Measurements from ENCODE around the gene G2E3. TPM values are rescaled to one million over a fixed set of nuclear protein-coding genes. Genes with fewer than 3 reads are reported as not detected.

G2E3 gene
- total and polyA plus RNA-seq, 2 experiments from 2014 or later = 67.4 to 113 TPM

DNA sequence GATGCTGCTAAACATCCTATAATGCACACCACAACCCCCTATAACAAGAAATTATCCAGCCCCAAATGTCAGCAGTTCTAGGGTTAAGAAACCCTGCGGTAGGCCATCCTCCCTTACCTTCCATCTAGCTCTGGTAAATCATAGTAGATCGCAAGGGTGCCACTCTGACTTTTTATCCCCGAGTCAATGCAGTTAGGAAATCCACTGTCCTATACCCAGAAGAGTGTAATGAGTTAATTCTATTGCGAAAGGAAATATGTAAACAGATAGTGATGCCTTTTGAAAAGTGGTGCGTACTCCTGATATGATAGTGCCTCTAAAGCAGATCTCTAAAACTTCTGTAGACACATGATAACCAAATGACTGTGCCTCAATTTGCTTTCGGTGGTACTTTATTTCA is 93.0 kb downstream of the G2E3 start:
- H3K36me3 ChIP-seq (ENCODE audit: insufficient read depth) = peaks cover 33% of the 10 kb centered on the region; the same call in 1 of the 2 replicates
- TF ChIP-seq, protein P1, sequence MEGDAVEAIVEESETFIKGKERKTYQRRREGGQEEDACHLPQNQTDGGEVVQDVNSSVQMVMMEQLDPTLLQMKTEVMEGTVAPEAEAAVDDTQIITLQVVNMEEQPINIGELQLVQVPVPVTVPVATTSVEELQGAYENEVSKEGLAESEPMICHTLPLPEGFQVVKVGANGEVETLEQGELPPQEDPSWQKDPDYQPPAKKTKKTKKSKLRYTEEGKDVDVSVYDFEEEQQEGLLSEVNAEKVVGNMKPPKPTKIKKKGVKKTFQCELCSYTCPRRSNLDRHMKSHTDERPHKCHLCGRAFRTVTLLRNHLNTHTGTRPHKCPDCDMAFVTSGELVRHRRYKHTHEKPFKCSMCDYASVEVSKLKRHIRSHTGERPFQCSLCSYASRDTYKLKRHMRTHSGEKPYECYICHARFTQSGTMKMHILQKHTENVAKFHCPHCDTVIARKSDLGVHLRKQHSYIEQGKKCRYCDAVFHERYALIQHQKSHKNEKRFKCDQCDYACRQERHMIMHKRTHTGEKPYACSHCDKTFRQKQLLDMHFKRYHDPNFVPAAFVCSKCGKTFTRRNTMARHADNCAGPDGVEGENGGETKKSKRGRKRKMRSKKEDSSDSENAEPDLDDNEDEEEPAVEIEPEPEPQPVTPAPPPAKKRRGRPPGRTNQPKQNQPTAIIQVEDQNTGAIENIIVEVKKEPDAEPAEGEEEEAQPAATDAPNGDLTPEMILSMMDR (conservative IDR thresholded peaks at IDR 0.05; ENCODE audit: low read depth in 2 of 2) = no peak
- TF ChIP-seq, protein P2, sequence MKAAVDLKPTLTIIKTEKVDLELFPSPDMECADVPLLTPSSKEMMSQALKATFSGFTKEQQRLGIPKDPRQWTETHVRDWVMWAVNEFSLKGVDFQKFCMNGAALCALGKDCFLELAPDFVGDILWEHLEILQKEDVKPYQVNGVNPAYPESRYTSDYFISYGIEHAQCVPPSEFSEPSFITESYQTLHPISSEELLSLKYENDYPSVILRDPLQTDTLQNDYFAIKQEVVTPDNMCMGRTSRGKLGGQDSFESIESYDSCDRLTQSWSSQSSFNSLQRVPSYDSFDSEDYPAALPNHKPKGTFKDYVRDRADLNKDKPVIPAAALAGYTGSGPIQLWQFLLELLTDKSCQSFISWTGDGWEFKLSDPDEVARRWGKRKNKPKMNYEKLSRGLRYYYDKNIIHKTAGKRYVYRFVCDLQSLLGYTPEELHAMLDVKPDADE (IDR thresholded peaks at IDR 0.05) = no peak
- TF ChIP-seq CREB1 (CRISPR knock-in tag; IDR thresholded peaks at IDR 0.05; ENCODE audit: low read depth) = no peak
- no peak for TF ChIP-seq STAT1 (IDR thresholded peaks at IDR 0.05; ENCODE audit: unreplicated experiment)
- no peak for TF ChIP-seq NANOG (IDR thresholded peaks at IDR 0.05; ENCODE audit: borderline replicate concordance)
- TF ChIP-seq, protein P3, sequence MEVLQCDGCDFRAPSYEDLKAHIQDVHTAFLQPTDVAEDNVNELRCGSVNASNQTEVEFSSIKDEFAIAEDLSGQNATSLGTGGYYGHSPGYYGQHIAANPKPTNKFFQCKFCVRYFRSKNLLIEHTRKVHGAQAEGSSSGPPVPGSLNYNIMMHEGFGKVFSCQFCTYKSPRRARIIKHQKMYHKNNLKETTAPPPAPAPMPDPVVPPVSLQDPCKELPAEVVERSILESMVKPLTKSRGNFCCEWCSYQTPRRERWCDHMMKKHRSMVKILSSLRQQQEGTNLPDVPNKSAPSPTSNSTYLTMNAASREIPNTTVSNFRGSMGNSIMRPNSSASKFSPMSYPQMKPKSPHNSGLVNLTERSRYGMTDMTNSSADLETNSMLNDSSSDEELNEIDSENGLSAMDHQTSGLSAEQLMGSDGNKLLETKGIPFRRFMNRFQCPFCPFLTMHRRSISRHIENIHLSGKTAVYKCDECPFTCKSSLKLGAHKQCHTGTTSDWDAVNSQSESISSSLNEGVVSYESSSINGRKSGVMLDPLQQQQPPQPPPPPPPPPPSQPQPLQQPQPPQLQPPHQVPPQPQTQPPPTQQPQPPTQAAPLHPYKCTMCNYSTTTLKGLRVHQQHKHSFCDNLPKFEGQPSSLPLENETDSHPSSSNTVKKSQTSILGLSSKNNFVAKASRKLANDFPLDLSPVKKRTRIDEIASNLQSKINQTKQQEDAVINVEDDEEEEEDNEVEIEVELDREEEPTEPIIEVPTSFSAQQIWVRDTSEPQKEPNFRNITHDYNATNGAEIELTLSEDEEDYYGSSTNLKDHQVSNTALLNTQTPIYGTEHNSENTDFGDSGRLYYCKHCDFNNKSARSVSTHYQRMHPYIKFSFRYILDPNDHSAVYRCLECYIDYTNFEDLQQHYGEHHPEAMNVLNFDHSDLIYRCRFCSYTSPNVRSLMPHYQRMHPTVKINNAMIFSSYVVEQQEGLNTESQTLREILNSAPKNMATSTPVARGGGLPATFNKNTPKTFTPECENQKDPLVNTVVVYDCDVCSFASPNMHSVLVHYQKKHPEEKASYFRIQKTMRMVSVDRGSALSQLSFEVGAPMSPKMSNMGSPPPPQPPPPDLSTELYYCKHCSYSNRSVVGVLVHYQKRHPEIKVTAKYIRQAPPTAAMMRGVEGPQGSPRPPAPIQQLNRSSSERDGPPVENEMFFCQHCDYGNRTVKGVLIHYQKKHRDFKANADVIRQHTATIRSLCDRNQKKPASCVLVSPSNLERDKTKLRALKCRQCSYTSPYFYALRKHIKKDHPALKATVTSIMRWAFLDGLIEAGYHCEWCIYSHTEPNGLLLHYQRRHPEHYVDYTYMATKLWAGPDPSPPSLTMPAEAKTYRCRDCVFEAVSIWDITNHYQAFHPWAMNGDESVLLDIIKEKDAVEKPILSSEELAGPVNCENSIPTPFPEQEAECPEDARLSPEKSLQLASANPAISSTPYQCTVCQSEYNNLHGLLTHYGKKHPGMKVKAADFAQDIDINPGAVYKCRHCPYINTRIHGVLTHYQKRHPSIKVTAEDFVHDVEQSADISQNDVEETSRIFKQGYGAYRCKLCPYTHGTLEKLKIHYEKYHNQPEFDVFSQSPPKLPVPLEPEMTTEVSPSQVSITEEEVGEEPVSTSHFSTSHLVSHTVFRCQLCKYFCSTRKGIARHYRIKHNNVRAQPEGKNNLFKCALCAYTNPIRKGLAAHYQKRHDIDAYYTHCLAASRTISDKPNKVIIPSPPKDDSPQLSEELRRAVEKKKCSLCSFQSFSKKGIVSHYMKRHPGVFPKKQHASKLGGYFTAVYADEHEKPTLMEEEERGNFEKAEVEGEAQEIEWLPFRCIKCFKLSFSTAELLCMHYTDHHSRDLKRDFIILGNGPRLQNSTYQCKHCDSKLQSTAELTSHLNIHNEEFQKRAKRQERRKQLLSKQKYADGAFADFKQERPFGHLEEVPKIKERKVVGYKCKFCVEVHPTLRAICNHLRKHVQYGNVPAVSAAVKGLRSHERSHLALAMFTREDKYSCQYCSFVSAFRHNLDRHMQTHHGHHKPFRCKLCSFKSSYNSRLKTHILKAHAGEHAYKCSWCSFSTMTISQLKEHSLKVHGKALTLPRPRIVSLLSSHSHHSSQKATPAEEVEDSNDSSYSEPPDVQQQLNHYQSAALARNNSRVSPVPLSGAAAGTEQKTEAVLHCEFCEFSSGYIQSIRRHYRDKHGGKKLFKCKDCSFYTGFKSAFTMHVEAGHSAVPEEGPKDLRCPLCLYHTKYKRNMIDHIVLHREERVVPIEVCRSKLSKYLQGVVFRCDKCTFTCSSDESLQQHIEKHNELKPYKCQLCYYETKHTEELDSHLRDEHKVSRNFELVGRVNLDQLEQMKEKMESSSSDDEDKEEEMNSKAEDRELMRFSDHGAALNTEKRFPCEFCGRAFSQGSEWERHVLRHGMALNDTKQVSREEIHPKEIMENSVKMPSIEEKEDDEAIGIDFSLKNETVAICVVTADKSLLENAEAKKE (CRISPR knock-in tag; IDR thresholded peaks at IDR 0.05) = no peak
- TF ChIP-seq ZNF331 (CRISPR knock-in tag; IDR thresholded peaks at IDR 0.05; ENCODE audit: low read depth) = no peak
- TF ChIP-seq EZH2 (IDR thresholded peaks at IDR 0.05; ENCODE audit: low read depth, unreplicated experiment) = no peak
- no peak for TF ChIP-seq ZNF114 (CRISPR knock-in tag; IDR thresholded peaks at IDR 0.05)
- TF ChIP-seq EZH2phosphoT487 (IDR thresholded peaks at IDR 0.05; ENCODE audit: unreplicated experiment) = no peak
- TF ChIP-seq, protein P4, sequence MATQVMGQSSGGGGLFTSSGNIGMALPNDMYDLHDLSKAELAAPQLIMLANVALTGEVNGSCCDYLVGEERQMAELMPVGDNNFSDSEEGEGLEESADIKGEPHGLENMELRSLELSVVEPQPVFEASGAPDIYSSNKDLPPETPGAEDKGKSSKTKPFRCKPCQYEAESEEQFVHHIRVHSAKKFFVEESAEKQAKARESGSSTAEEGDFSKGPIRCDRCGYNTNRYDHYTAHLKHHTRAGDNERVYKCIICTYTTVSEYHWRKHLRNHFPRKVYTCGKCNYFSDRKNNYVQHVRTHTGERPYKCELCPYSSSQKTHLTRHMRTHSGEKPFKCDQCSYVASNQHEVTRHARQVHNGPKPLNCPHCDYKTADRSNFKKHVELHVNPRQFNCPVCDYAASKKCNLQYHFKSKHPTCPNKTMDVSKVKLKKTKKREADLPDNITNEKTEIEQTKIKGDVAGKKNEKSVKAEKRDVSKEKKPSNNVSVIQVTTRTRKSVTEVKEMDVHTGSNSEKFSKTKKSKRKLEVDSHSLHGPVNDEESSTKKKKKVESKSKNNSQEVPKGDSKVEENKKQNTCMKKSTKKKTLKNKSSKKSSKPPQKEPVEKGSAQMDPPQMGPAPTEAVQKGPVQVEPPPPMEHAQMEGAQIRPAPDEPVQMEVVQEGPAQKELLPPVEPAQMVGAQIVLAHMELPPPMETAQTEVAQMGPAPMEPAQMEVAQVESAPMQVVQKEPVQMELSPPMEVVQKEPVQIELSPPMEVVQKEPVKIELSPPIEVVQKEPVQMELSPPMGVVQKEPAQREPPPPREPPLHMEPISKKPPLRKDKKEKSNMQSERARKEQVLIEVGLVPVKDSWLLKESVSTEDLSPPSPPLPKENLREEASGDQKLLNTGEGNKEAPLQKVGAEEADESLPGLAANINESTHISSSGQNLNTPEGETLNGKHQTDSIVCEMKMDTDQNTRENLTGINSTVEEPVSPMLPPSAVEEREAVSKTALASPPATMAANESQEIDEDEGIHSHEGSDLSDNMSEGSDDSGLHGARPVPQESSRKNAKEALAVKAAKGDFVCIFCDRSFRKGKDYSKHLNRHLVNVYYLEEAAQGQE (IDR thresholded peaks at IDR 0.05; ENCODE audit: unreplicated experiment) = no peak
- TF ChIP-seq POLR2AphosphoS5 (IDR thresholded peaks at IDR 0.05; ENCODE audit: low read depth) = no peak
- no peak for TF ChIP-seq JUNB (IDR thresholded peaks at IDR 0.05; ENCODE audit: unreplicated experiment)
- no peaks in the 10 kb centered on the region for H3K9me2 ChIP-seq (ENCODE audit: insufficient read depth)
- no peak overlapping the region for H3K4me3 Mint-ChIP-seq
- H3K27me3 ChIP-seq (ENCODE audit: insufficient read depth) = no peaks in the 10 kb centered on the region
- no peaks in the 10 kb centered on the region for H4K20me1 ChIP-seq (replicated peaks; ENCODE audit: insufficient read depth)
- no peaks in the 10 kb centered on the region for H3K27me3 Mint-ChIP-seq (ENCODE audit: insufficient read depth, low read depth, poor library complexity)
- H3K9me3 Mint-ChIP-seq = no peaks in the 10 kb centered on the region
- H3F3A ChIP-seq (replicated peaks; ENCODE audit: low read depth) = no peaks in the 10 kb centered on the region
- no peak overlapping the region for H3K27ac Mint-ChIP-seq
- DNase-seq (ENCODE audit: low spot score) (no peak), ATAC-seq (no peak)
- H3K4me1 ChIP-seq (ENCODE audit: insufficient read depth) = no peaks in the 10 kb centered on the region
- H3K4me3 ChIP-seq = no peak overlapping the region
- peaks cover 29% of the 10 kb centered on the region for H3K36me3 Mint-ChIP-seq (ENCODE audit: low read depth)
- H3K4me2 ChIP-seq = no peak overlapping the region
- no peak overlapping the region for H3K27ac ChIP-seq (ENCODE audit: low read depth)
- no peaks in the 10 kb centered on the region for H3K4me1 Mint-ChIP-seq
- H2AFZ ChIP-seq = no peak overlapping the region
- H3K79me2 ChIP-seq (replicated peaks; ENCODE audit: insufficient read depth) = peaks cover 6% of the 10 kb centered on the region
